ENCODE data around the gene ZNF205.
A peak's percentile ranks its signal among the peaks of the same experiment; 100 is the strongest.

The ZNF205 gene

DNA sequence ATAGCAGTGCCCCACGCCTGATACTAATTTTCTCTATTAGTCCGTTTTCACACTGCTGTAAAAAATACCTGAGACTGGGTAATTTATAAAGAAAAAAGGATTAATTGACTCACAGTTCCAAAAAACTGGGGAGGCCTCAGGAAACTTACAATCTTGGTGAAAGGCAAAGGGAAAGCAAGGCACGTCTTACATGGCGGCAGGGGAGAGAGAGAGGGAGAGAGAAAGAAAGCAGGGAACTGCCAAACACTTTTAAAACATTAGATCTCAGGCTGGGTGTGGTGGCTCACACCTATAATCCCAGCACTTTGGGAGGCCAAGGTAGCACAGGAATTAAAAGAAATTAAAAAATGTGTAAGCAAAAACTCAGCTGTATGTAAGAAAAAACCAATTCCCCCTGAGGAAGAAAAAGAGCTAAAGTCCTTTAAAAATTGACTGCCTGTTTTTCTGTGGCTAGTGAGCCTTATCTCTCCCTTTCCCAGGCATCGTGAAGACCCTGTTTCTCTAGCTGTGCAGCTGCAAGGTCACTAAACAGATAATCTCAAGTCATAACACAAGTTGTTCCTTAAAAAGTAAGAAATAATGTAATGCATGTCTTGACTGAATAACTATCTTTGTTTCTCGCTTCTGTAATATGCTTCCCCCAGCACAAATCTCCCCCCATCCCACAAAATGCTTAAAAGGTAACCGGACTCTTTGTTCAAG lies 27.3 kb upstream of the ZNF205 start:
- DNase-seq (ENCODE audit: low read depth in 2 of 2) = no peak

DNA sequence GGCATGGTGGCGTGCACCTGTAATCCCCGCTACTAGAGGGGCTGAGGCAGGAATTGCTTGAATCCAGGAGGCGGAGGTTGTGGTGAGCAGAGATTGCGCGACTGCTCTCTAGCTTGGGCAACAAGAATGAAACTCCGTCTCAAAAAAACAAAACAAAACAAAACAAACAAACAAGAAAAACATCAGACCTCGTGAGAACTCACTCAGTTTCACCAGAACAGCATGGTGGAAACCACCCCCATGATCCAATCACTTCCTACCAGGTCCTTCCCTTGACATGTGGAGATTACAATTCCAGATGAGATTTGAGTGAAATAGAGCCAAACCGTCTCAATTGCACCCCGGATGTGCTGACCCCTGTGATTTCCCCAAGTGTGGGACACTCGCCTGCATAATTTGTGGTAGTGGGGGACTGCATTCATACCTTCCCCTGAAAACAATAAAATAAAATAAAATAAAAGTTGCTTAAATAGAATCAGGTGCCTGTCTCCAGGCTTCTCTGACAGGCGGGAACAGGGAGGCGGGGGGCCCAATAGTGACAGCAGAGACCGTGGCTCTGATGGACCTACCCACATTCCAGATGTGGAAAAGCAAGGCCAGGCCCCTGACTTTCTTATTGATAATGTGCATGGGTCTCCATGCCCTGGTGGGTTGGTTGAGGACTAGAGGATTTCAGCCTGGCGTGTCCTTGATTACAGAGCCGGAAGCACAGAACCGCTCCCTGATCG lies 26.4 kb upstream of the ZNF205 start:
- no peak for DNase-seq (ENCODE audit: low read depth in 2 of 2)

DNA sequence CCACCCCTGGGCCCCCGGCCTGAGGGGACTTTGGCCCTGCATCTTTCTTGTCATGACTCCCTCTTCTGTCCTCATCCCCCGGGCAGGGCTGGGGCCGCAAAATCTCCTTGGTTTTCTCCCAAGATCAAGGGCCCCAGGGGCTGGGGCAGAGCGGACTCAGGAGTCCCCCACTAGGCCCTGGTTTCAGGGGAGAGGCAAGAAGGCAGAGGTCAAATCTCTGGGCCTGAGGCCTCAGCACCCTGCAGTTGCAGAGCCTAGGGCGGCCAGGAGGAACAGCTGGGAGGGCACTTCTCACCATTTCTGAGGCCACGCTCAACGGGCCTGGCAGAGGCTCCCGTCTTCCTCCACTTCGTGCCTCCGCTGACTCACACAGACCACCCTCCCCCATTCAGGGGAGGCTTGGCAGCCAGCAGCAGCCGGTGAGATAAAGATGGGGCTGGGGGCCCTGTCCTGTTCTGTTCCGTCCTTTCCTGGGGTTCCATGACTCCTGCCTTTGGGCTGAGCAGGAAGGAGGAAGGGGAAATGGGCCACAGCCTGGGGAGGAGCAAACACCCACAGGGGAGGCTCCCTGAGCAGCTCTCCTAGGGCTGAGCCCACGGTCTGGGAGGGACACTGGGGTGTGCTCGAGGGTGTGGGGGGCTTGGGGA lies 25.7 kb upstream of the ZNF205 start:
- DNase-seq (ENCODE audit: low read depth in 2 of 2) = no peak

DNA sequence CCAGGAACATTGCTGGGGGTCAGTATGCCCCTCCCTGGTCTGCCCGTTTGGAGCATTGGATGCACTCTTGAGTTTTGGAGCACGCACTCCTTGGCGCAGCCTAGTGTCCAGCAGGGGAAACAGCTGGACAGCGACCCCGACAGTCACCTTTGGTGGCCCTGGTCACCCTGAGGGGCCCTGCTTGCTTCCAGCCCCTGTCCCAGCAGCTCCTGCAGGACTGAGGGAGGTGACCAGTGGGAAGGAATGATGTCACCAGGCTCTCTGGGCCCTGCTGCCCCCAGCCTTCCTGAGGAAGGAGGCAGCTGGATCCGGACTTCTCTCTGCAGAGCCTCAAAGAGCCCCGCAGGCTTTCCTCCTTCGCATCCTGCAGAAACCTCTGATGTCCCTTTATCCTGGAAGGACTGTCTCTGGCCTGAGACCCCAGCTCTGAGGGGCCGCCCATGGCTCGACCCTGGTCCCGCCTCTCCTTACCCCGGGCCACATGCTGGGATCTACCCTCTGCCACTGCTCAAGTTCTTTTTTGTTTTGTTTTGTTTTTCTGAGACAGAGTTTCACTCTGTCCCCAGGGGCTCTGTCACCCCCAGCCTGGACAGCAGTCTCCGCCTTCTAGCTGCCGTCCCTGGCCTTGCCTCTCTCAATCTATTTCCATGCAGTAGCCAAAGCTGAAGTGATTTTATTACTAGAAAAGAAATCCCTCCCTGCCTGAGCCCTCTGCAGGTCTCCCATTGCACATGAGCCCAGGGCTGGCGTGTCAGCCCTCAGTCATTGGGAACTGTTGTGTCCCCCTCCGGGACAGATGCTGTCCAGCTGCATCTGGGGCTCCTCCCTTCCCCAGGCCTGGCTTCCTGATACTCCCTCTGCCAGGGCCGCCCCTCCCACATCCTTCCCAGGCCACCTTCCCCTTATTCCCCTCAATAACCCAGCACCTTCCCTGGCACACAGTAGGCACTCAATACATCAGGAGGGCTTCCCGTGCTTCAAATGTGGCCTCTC lies 24.8 kb upstream of the ZNF205 start:
- no peak for DNase-seq (ENCODE audit: low read depth in 2 of 2)

GRCh38 chr16:3088450-3088849 lies 23.9 kb upstream of the ZNF205 start:
- no peak for DNase-seq (ENCODE audit: low read depth in 2 of 2)

GRCh38 chr16:3088925-3089716 lies 23.3 kb upstream of the ZNF205 start:
- no peak for DNase-seq (ENCODE audit: low read depth in 2 of 2)

DNA sequence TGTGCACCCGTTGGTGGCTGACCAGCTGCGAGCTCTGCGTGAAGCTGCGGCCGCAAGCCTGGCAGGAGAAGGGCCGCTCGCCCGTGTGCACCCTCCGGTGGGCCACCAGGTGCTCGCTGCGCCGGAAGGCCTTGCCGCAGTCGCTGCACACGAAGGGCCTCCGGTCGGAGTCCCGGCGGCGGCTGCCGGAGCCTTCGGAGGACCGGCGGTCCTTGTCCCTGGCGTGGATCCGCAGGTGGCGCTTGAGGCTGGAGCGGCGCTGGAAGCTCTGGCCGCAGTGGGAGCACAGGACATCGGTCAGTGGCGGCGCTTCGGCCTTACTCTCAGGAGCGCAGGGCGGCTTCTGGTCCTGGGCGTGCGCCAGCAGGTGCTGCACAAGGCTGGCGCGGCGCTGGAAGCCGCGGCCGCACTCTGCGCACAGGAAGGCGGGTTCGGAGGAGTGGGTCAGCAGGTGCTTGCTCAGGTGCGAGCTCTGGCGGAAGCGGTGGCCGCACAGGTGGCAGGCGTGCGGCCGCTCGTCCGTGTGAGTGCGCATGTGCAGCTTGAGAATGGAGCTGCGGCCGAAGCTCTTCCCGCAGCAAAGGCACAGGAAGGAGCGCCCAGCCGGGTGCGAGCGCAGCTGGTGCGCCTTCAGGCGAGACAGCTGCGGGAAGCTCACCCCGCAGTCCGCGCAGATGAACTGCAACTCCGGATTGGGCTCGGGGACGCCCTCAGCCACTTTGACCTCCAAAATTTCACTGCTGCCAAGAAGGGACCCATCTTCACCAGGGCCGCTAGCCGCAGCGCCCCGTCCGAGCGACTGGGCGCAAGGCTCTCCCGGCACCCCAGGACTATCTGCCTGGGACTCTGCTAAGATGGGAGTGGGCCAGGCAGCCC lies 22.4 kb upstream of the ZNF205 start:
- DNase-seq (ENCODE audit: low read depth in 2 of 2) = no peak

DNA sequence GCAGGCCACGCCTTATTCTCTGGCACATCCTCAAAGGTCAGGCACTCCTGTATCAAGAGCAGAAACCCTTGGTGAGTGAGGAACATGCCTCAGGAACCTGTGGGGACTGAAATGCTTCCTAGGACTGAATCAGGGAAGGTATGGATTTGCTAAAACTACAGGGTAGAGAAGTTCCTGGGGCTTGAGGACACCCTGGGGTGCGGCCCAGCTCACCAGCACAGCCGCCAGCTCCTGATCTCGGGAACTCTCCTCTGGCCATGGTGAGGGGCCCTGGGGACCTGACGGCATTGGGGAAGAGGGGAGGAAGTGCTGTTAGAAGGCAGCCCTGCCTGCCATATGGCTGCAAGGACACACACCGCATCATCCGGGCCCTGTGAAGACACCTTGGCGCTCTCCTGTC lies 20.8 kb upstream of the ZNF205 start:
- DNase-seq (ENCODE audit: low read depth in 2 of 2) = no peak

DNA sequence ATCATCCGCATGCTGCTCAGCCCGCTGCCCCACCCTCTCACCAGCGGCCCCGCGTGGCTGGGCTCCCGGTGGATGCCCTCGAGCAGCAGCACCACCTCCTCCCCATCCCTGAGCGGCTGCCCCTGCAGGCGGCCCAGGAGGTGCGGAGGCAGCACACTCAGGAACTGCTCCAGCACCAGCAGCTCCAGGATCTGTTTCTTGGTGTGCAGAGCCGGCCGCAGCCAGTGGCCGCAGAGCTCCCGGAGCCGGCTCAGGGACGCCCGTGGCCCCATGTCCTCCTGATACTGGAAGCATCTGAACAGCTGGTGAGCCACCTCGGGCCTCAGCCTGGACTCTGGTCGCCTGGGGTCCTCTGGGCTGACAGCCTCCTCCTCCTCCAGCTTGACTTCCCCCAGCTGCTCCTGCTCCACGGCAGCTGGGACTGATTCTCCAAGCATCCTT lies 19.9 kb upstream of the ZNF205 start:
- DNase-seq (ENCODE audit: low read depth in 2 of 2) = no peak

DNA sequence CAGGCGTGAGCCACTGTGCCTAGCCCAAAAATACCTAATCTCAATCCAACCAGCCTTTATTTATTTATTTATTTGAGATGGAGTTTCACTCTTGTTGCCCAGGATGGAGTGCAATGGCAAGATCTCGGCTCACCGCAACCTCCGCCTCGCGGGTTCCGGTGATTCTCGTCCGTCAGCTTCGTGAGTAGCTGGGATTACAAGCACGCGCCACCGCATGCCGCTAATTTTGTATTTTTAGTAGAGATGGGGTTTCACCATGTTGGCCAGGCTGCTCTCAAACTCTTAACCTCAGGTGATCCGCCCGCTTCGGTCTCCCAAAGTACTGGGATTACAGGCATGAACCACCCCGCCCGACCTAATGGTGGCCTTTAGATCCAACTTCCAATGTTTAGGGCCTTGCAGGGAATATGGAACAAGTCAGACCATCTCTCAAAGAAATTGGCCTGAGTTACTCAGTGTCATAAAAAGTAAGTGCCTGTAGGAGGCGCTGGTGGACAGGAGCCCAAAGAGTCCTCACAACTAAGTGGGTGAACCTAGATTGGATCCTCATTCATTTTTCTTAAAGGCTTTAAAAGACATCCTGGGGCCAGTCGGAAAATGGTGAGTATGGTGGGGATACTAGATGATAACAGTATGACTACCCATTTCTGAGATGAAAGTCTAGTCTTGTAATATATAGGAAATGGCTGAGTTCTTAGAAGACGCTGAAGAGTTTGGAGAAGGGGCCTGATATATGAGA lies 17.9 kb upstream of the ZNF205 start:
- DNase-seq (ENCODE audit: low read depth in 2 of 2) = no peak

- no peak for DNase-seq (ENCODE audit: low read depth in 2 of 2)
These were observed 16.5 kb upstream of the ZNF205 start for GRCh38 chr16:3095869-3096268.

- no peak for DNase-seq (ENCODE audit: low read depth in 2 of 2)
These were observed 16.0 kb upstream of the ZNF205 start for GRCh38 chr16:3096362-3096761.

GRCh38 chr16:3097266-3097665 lies 15.1 kb upstream of the ZNF205 start:
- no peak for DNase-seq (ENCODE audit: low read depth in 2 of 2)

- no peak for DNase-seq (ENCODE audit: low read depth in 2 of 2)
These were observed 13.7 kb upstream of the ZNF205 start, which contains the start of gene ZSCAN10 for GRCh38 chr16:3098459-3099394. TSS of gene ZSCAN10 (minus strand) at chr16:3099294. CDS start at chr16:3092937, 6,357 bp downstream.

GRCh38 chr16:3099395-3099731 lies 13.0 kb upstream of the ZNF205 start:
- no peak for DNase-seq (ENCODE audit: low read depth in 2 of 2)

GRCh38 chr16:3099732-3100499 lies 12.5 kb upstream of the ZNF205 start:
- peak; percentile 72 to 73 for DNase-seq (ENCODE audit: low read depth in 2 of 2)

All from fibroblast of skin of left quadriceps (primary cell).